ENCODE data around the gene LAGE3.

The LAGE3 gene

DNA sequence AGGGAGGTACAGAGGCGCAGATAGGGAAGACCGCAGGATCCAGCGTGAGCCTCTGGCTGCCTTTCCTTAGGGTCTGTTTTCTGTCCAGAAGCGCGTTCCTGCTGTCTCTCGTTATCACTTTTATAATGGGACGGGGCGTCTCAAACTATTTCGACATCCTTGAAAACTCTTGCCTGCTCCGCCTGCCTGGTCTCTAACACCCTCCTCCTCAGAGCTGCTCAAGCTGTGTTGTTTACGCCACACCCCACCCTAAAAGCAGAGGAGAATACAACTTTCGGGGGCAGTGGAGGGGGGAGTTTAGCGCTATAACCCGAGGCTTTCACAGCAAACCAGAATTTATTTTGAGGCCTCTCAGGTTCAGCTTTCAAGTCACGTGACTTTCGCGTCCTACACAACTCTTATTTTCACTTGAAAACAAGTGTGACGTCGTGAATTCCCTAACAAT, 37.6 kb upstream of the LAGE3 start:
- DNase-seq (ENCODE audit: low read depth): peak; percentile 89
- TF ChIP-seq CTCF (IDR thresholded peaks at IDR 0.05; ENCODE audit: low read length, missing control alignments): no peak
- H3K4me3 ChIP-seq (replicated peaks; ENCODE audit: low read depth, low read length): peak overlapping the region; percentile 48

DNA sequence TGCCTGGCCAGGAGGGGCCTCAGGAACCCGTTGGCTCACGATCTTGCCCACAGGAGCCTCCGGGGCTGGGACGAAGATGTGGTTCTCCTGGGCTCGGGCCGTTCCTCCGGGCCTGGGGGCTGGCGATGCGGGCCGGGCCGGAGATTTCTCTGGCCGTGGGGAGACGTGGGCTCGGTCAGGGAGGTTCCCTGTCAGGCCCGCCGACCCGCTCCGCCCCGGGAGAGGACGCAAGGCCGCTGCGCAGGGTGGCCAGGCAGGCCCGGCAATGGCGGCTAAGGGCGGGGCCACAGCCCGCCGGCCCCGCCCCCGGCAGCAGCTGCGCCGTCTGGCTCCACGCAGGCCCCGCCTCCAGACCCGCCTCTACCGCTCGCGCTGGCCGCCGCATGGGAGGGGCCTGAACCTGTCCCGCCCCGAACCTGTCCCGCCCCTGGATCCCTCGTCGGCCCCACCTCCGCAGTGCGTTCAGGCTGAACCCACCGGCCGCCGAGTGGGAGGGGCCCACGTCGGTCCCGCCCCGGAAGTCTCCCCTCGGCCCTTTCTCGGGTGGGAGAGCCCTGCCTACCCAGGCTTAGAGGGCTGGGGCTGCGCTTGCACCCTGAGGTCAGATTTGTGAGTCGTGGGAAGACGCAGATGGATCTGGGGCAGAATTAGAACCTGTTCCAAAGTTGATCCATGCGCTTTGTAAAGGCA, 37.0 kb upstream of the LAGE3 start, which contains the start of gene FAM3A:
FAM3A (minus strand) TSS at position 267 of the 690 bp plus-strand sequence. CDS start 460 bp downstream, outside the sequence.
- peak within 1 kb of the TSS; percentile 69 for H3K4me3 ChIP-seq (replicated peaks; ENCODE audit: low read depth, low read length)
- peak; percentile 91 for DNase-seq (ENCODE audit: low read depth)

GRCh38 chrX:154515090-154515965, 36.2 kb upstream of the LAGE3 start:
- H3K4me3 ChIP-seq (replicated peaks; ENCODE audit: low read depth, low read length): peak overlapping the region; percentile 69
- no peak for TF ChIP-seq CTCF (IDR thresholded peaks at IDR 0.05; ENCODE audit: low read length, missing control alignments)
- DNase-seq (ENCODE audit: low read depth): no peak

More for the DNA sequence above, 37.0 kb upstream of the LAGE3 start, which contains the start of gene FAM3A:
- TF ChIP-seq CTCF (IDR thresholded peaks at IDR 0.05; ENCODE audit: low read length, missing control alignments): no peak

DNA sequence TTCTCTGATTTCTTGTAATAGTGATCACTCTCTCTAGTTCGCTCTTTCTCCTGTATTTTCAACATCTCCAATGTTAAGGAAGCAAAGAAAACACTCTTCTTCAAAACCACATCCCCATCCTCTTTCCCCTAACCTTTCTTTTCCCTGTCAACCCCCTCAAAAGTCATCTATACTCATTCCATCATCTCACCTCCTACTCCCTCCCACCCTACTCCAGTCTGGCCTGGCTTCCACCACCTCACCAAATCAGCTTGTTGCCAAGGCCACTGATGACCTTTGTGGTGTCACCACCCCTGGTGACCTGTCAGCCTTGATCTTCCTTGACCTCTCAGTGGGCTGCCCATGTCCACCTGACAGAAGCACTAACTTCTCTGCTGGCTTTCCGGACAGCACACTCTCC, 34.6 kb upstream of the LAGE3 start:
- DNase-seq (ENCODE audit: low read depth): no peak
- H3K4me3 ChIP-seq (replicated peaks; ENCODE audit: low read depth, low read length): no peak overlapping the region
- no peak for TF ChIP-seq CTCF (IDR thresholded peaks at IDR 0.05; ENCODE audit: low read length, missing control alignments)

- no peak for DNase-seq (ENCODE audit: low read depth)
- TF ChIP-seq CTCF (IDR thresholded peaks at IDR 0.05; ENCODE audit: low read length, missing control alignments): no peak
- no peak overlapping the region for H3K4me3 ChIP-seq (replicated peaks; ENCODE audit: low read depth, low read length)
Measured at GRCh38 chrX:154512879-154513553, 33.9 kb upstream of the LAGE3 start.

- DNase-seq (ENCODE audit: low read depth): no peak
- no peak overlapping the region for H3K4me3 ChIP-seq (replicated peaks; ENCODE audit: low read depth, low read length)
- TF ChIP-seq CTCF (IDR thresholded peaks at IDR 0.05; ENCODE audit: low read length, missing control alignments): no peak
Measured at GRCh38 chrX:154511761-154512160, 32.7 kb upstream of the LAGE3 start.
